Activated CD8-positive, alpha-beta T cell treated with anti-CD3 and anti-CD28 coated beads for 36 hours (primary cell): ENCODE data around the gene MAS1L. TPM values are rescaled to one million over a fixed set of nuclear protein-coding genes. Genes with fewer than 3 reads are reported as not detected.
"Not testable (repeated sequence)": the region's sequence is repeated elsewhere in the genome, so short reads cannot be mapped to it uniquely, and the experiment has no call there.

Experiments
- ATAC-seq: fragments of 200-7000 bp; cut with Tn5 transposase; one replicate; pipeline ENCODE4 v1.10.0; 2021; ENCODE audit warnings: mild to moderate bottlenecking, moderate library complexity
- CTCF ChIA-PET: fragments of 350-600 bp; sonication (Branson Sonifier 250); formaldehyde crosslinking; loops from one replicate; lab custom pipeline; 2021; ENCODE audit warnings: antibody characterized with exemption; lab: Charles Lee
- POLR2A ChIA-PET: fragments of 350-600 bp; sonication (Branson Sonifier 250); formaldehyde crosslinking; loops from one replicate; lab custom pipeline; 2021; ENCODE audit warnings: antibody characterized with exemption; lab: Charles Lee
- DNase-seq: peaks from one replicate; pipeline ENCODE4 v3.0.0-alpha.2; 2020
- H3K27ac Mint-ChIP-seq: one replicate; pipeline ENCODE4 v1.8.0; 2021; ENCODE audit warnings: mild to moderate bottlenecking, mixed read lengths
- H3K27me3 Mint-ChIP-seq: one replicate; pipeline ENCODE4 v1.8.0; 2021; ENCODE audit warnings: mixed read lengths
- H3K36me3 Mint-ChIP-seq: one replicate; pipeline ENCODE4 v1.8.0; 2021; ENCODE audit warnings: low read depth, mixed read lengths
- H3K4me1 Mint-ChIP-seq: one replicate; pipeline ENCODE4 v1.8.0; 2021; ENCODE audit warnings: low read depth, mixed read lengths
- H3K4me3 Mint-ChIP-seq: one replicate; pipeline ENCODE4 v1.8.0; 2021; ENCODE audit warnings: mild to moderate bottlenecking, moderate library complexity, mixed read lengths
- H3K9me3 Mint-ChIP-seq: one replicate; pipeline ENCODE4 v1.8.0; 2021; ENCODE audit warnings: mixed read lengths
- CTCF ChIP-seq: fragments of 200-600 bp; IDR thresholded peaks from one replicate; pipeline ENCODE4 v1.8.0; 2022; ENCODE audit warnings: antibody characterized with exemption, mild to moderate bottlenecking
- intact Hi-C: fragments of 100-400 bp; cut with micrococcal nuclease; formaldehyde crosslinking; loops from one replicate; pipeline ENCODE4 v1.10.0; 2022
- total RNA-seq, 2 experiments: library from RNA; stranded (reverse); gene quantifications; one replicate each; pipeline ENCODE4 v1.2.3, GENCODE V29; 2021

Gene MAS1L
- total RNA-seq, 2 experiments from 2014 or later, result not detected

GRCh38 chr6:29439006-29439405 is 48.8 kb downstream of the MAS1L start, which contains the start of gene OR10C1:
Gene OR10C1 (plus strand): TSS chr6:29439306. CDS start chr6:29440016, 710 bp downstream.
- CTCF ChIA-PET, result no interaction called here
- DNase-seq, result no peak
- Mint-ChIP-seq H3K4me3 (no peak within 1 kb of the TSS), H3K27me3 (peaks cover 38% of the 10 kb centered on the region), H3K9me3 (no peaks in the 10 kb centered on the region), H3K36me3 (no peaks in the 10 kb centered on the region), H3K4me1 (no peaks in the 10 kb centered on the region), H3K27ac (no peak within 1 kb of the TSS)
- POLR2A ChIA-PET, result no interaction called here
- intact Hi-C loops, result no loop called here
- no peak for TF ChIP-seq CTCF
- ATAC-seq, result no peak

DNA sequence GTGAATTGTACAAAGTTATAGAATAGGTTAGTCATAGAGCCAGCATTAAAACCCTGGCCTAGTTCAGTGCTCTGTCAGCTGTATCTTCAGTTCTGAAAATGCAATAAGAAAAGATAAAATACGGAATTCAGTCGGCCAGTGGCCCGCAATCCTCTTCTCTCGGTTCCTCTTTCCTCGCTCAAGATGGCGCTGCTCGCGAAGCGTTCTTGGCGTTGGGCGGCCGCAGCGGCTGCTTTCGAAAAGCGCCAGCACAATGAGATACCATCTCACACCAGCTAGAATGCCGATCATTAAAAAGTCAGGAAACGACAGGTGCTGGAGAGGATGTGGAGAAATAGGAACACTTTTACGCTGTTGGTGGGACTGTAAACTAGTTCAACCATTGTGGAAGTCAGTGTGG is 51.0 kb downstream of the MAS1L start:
- POLR2A ChIA-PET, H3K36me3 Mint-ChIP-seq, H3K4me3 Mint-ChIP-seq, CTCF ChIA-PET, H3K27ac Mint-ChIP-seq, H3K4me1 Mint-ChIP-seq, intact Hi-C loops, H3K9me3 Mint-ChIP-seq, ATAC-seq: not testable (repeated sequence)
- DNase-seq, result peak; percentile 3
- peaks cover 39% of the 10 kb centered on the region for H3K27me3 Mint-ChIP-seq

Other genes starting within 250 kb of the MAS1L start
- gene OR14J1, start 186.3 kb downstream of the MAS1L start, total RNA-seq, result not detected
- not detected for gene OR5V1, start 119.1 kb downstream of the MAS1L start, total RNA-seq
- gene OR12D3, start 112.7 kb downstream of the MAS1L start, total RNA-seq, result not detected
- not detected for gene OR12D2, start 92.3 kb downstream of the MAS1L start, total RNA-seq
- not detected for gene OR12D1, start 73.0 kb downstream of the MAS1L start, total RNA-seq
- not detected for gene OR10C1, start 48.6 kb downstream of the MAS1L start, total RNA-seq
- not detected for gene OR11A1, start 30.9 kb downstream of the MAS1L start, total RNA-seq
- gene OR2H1, start 30.8 kb downstream of the MAS1L start, total RNA-seq, result not detected
- gene UBD, start 71.8 kb upstream of the MAS1L start, total RNA-seq, result under 1 TPM; 0.50 to 0.67 TPM
- not detected for gene OR2H2, start 97.2 kb upstream of the MAS1L start, total RNA-seq
- gene GABBR1, start 145.2 kb upstream of the MAS1L start, total RNA-seq, result 10 to 100 TPM; 10.8 to 10.9 TPM
- not detected for gene MOG, start 169.1 kb upstream of the MAS1L start, total RNA-seq
- gene ZFP57, start 193.2 kb upstream of the MAS1L start, total RNA-seq, result not detected
- gene HLA-F, start 235.5 kb upstream of the MAS1L start, total RNA-seq, result 100 to 1,000 TPM; 172 TPM